ENCODE results near the gene AGBL1. TPM values are rescaled to one million over a fixed set of nuclear protein-coding genes. Genes with fewer than 3 reads are reported as not detected.

Gene AGBL1
- total RNA-seq, 1 experiment from 2014 or later: not detected

DNA sequence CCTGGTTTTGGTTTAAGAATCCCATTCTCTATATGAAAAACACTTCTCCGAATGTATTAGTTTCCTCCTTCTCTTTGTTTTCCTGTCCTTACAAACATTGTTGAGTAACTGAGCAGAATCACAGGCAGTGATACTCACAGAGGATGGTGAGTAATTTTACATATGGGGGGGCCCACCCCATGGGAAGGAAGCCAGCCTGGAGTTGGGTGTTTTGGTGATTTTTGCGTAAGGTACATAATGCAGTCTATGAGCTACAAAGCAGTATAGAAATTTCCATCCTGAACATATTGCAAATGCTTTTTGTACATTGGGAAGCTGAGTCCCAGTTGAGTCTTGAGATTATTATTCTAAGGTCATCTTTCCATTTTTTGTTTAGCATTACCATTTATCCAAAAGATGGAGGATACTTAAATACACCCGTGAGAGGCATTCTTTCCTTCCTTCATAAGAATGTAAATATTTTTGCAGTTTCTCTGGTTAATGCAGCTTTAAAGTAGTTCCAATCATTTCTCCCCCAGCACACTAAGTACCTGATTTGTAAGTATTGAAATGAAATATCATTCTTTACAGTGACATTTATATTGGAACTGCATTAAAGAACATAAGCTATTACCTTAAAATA lies 476.8 kb downstream of the AGBL1 start:
- Mint-ChIP-seq H3K4me3 (ENCODE audit: unreplicated experiment) (no peak overlapping the region), H3K27ac (ENCODE audit: unreplicated experiment) (no peak overlapping the region), H3K36me3 (ENCODE audit: insufficient read depth, unreplicated experiment) (no peaks in the 10 kb centered on the region), H3K9me3 (ENCODE audit: unreplicated experiment) (no peaks in the 10 kb centered on the region), H3K27me3 (ENCODE audit: insufficient read depth, unreplicated experiment) (no peaks in the 10 kb centered on the region), H3K4me1 (ENCODE audit: low read depth, unreplicated experiment) (no peaks in the 10 kb centered on the region)
- BruUV-seq (replicated peaks): no TSS peak
- H3K4me1 ChIP-seq: no peaks in the 10 kb centered on the region
- POLR2A ChIA-PET: no interaction called here
- TF ChIP-seq, protein P1, sequence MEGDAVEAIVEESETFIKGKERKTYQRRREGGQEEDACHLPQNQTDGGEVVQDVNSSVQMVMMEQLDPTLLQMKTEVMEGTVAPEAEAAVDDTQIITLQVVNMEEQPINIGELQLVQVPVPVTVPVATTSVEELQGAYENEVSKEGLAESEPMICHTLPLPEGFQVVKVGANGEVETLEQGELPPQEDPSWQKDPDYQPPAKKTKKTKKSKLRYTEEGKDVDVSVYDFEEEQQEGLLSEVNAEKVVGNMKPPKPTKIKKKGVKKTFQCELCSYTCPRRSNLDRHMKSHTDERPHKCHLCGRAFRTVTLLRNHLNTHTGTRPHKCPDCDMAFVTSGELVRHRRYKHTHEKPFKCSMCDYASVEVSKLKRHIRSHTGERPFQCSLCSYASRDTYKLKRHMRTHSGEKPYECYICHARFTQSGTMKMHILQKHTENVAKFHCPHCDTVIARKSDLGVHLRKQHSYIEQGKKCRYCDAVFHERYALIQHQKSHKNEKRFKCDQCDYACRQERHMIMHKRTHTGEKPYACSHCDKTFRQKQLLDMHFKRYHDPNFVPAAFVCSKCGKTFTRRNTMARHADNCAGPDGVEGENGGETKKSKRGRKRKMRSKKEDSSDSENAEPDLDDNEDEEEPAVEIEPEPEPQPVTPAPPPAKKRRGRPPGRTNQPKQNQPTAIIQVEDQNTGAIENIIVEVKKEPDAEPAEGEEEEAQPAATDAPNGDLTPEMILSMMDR (IDR thresholded peaks at IDR 0.05; ENCODE audit: insufficient read depth in 1 of 2, low read depth in 1 of 2, low read length in 1 of 2, severe bottlenecking in 1 of 2, unreplicated experiment in 1 of 2): no peak
- DNase-seq: no peak
- intact Hi-C loops (cut with micrococcal nuclease; ENCODE audit: unreplicated experiment): no loop called here
- no peaks in the 10 kb centered on the region for H3K9me3 ChIP-seq
- no peak overlapping the region for H3K4me3 ChIP-seq (ENCODE audit: low read depth, low read length)
- CTCF ChIA-PET: no interaction called here
- no peaks in the 10 kb centered on the region for H3K36me3 ChIP-seq (ENCODE audit: control insufficient read depth, insufficient read depth, low read length)
- no peaks in the 10 kb centered on the region for H3K27me3 ChIP-seq (replicated peaks; ENCODE audit: control insufficient read depth, insufficient read depth, low read length)

GRCh38 chr15:86557018-86557550 lies 477.4 kb downstream of the AGBL1 start:
- no peaks in the 10 kb centered on the region for H3K36me3 Mint-ChIP-seq (ENCODE audit: insufficient read depth, unreplicated experiment)
- Histone ChIP-seq H3K9me3 (no peaks in the 10 kb centered on the region), H3K4me3 (ENCODE audit: low read depth, low read length) (no peak overlapping the region), H3K27me3 (replicated peaks; ENCODE audit: control insufficient read depth, insufficient read depth, low read length) (no peaks in the 10 kb centered on the region), H3K4me1 (no peaks in the 10 kb centered on the region), H3K36me3 (ENCODE audit: control insufficient read depth, insufficient read depth, low read length) (no peaks in the 10 kb centered on the region)
- H3K4me3 Mint-ChIP-seq (ENCODE audit: unreplicated experiment): no peak overlapping the region
- no peak overlapping the region for H3K27ac Mint-ChIP-seq (ENCODE audit: unreplicated experiment)
- H3K27me3 Mint-ChIP-seq (ENCODE audit: insufficient read depth, unreplicated experiment): no peaks in the 10 kb centered on the region
- intact Hi-C loops (cut with micrococcal nuclease; ENCODE audit: unreplicated experiment): no loop called here
- ChIA-PET POLR2A (no interaction called here), CTCF (no interaction called here)
- TF ChIP-seq, protein P1 (IDR thresholded peaks at IDR 0.05; ENCODE audit: insufficient read depth in 1 of 2, low read depth in 1 of 2, low read length in 1 of 2, severe bottlenecking in 1 of 2, unreplicated experiment in 1 of 2): no peak
- DNase-seq: no peak
- no peaks in the 10 kb centered on the region for H3K9me3 Mint-ChIP-seq (ENCODE audit: unreplicated experiment)
- no TSS peak for BruUV-seq (replicated peaks)
- no peaks in the 10 kb centered on the region for H3K4me1 Mint-ChIP-seq (ENCODE audit: low read depth, unreplicated experiment)

- H3K9me3 ChIP-seq: no peaks in the 10 kb centered on the region
- no peaks in the 10 kb centered on the region for H3K4me1 ChIP-seq
- no peaks in the 10 kb centered on the region for H3K9me3 Mint-ChIP-seq (ENCODE audit: unreplicated experiment)
- H3K36me3 ChIP-seq (ENCODE audit: control insufficient read depth, insufficient read depth, low read length): no peaks in the 10 kb centered on the region
- H3K4me1 Mint-ChIP-seq (ENCODE audit: low read depth, unreplicated experiment): no peaks in the 10 kb centered on the region
- POLR2A ChIA-PET: no interaction called here
- no peaks in the 10 kb centered on the region for H3K27me3 Mint-ChIP-seq (ENCODE audit: insufficient read depth, unreplicated experiment)
- no TSS peak for BruUV-seq (replicated peaks)
- no peaks in the 10 kb centered on the region for H3K27me3 ChIP-seq (replicated peaks; ENCODE audit: control insufficient read depth, insufficient read depth, low read length)
- DNase-seq: no peak
- TF ChIP-seq, protein P1 (IDR thresholded peaks at IDR 0.05; ENCODE audit: insufficient read depth in 1 of 2, low read depth in 1 of 2, low read length in 1 of 2, severe bottlenecking in 1 of 2, unreplicated experiment in 1 of 2): no peak
- no peaks in the 10 kb centered on the region for H3K36me3 Mint-ChIP-seq (ENCODE audit: insufficient read depth, unreplicated experiment)
- CTCF ChIA-PET: no interaction called here
- no peak overlapping the region for H3K27ac Mint-ChIP-seq (ENCODE audit: unreplicated experiment)
- no peak overlapping the region for H3K4me3 Mint-ChIP-seq (ENCODE audit: unreplicated experiment)
- no peak overlapping the region for H3K4me3 ChIP-seq (ENCODE audit: low read depth, low read length)
- intact Hi-C loops (cut with micrococcal nuclease; ENCODE audit: unreplicated experiment): no loop called here
Measured at GRCh38 chr15:86558252-86558651, 478.6 kb downstream of the AGBL1 start.
